Esophagus muscularis mucosa (tissue), 4 donors: Measurements from ENCODE around the gene HHIPL1. TPM values are rescaled to one million over a fixed set of nuclear protein-coding genes. Genes with fewer than 3 reads are reported as not detected.
A peak's percentile ranks its signal among the peaks of the same experiment; 100 is the strongest.

Experiments used
- DNase-seq: peaks from one replicate; pipeline ENCODE4 v3.0.0-alpha.2; 2017; ENCODE audit errors: extremely low spot score
- H3K27ac ChIP-seq, 4 donors: fragments of 200-600 bp; sonication (generic); replicated peaks in 1 of 4; 1 replicate in 3 of 4; 2 replicates in 1 of 4; pipeline ENCODE4 v1.5.1; 2016 to 2019; ENCODE audit warnings: mild to moderate bottlenecking in 1 of 4
- H3K27me3 ChIP-seq, 4 donors: fragments of 200-600 bp; sonication (generic); one replicate each; pipeline versions ENCODE4 v1.5.1 to v1.6.0; 2016 to 2019
- H3K36me3 ChIP-seq, 4 donors: fragments of 200-600 bp; sonication (generic); one replicate each; pipeline ENCODE4 v1.5.1; 2016 to 2019
- H3K4me1 ChIP-seq, 4 donors: fragments of 200-600 bp; sonication (generic); one replicate each; pipeline ENCODE4 v1.5.1; 2016 to 2019
- H3K4me3 ChIP-seq, 4 donors: fragments of 200-600 bp; sonication (generic); 1 replicate in 2 of 4; 2 replicates in 2 of 4; pipeline ENCODE4 v1.5.1; 2016 to 2019; ENCODE audit warnings: mild to moderate bottlenecking in 4 of 4, moderate library complexity in 1 of 4
- H3K9me3 ChIP-seq, 4 donors: fragments of 200-600 bp; sonication (generic); 1 replicate in 3 of 4; 2 replicates in 1 of 4; pipeline ENCODE4 v1.5.1; 2016 to 2019
- EP300 ChIP-seq: sonication (generic); formaldehyde crosslinking; IDR thresholded peaks from one replicate; pipeline ENCODE4 v1.6.1; 2017; ENCODE audit warnings: antibody characterized with exemption
- POLR2A ChIP-seq: fragments of 450-650 bp; IDR thresholded peaks from one replicate; pipeline ENCODE4 v1.6.1; 2017; ENCODE audit warnings: antibody characterized with exemption, moderate library complexity, mild to moderate bottlenecking, low read depth
- POLR2AphosphoS5 ChIP-seq, 2 donors: sonication (generic); formaldehyde crosslinking; IDR thresholded peaks; one replicate each; pipeline ENCODE4 v1.6.1; 2017; ENCODE audit warnings: antibody characterized with exemption in 2 of 2
- WGBS: methylation state at CpG from one replicate; pipeline ENCODE4 v1.1.5; 2018; 5-methylcytosine and 5-hydroxymethylcytosine counted together
- intact Hi-C: fragments of 100-400 bp; cut with DNase I; formaldehyde crosslinking; loops from one replicate; pipeline ENCODE4 v1.15.1; 2023
- total RNA-seq, 4 donors: library from RNA; depleted of rRNA; stranded (reverse); fragments of >200 nt; gene quantifications; one replicate each; pipeline versions ENCODE4 v1.1.0 to v1.2.1, GENCODE V29; 2016
- TF ChIP-seq, protein P1 (sequence below), 3 experiments: fragments of 200-600 bp in 2 of 3; fragments of 450-650 bp in 1 of 3; sonication (generic) in 2 of 3; IDR thresholded peaks; one replicate each; pipeline ENCODE4 v1.5.1; 2017 to 2019; ENCODE audit warnings: antibody characterized with exemption in 3 of 3, mild to moderate bottlenecking in 2 of 3, moderate library complexity in 1 of 3

HHIPL1 gene
- total RNA-seq, 4 donors from 2014 or later, result 4.2 to 9.1 (median 5.9) TPM

DNA sequence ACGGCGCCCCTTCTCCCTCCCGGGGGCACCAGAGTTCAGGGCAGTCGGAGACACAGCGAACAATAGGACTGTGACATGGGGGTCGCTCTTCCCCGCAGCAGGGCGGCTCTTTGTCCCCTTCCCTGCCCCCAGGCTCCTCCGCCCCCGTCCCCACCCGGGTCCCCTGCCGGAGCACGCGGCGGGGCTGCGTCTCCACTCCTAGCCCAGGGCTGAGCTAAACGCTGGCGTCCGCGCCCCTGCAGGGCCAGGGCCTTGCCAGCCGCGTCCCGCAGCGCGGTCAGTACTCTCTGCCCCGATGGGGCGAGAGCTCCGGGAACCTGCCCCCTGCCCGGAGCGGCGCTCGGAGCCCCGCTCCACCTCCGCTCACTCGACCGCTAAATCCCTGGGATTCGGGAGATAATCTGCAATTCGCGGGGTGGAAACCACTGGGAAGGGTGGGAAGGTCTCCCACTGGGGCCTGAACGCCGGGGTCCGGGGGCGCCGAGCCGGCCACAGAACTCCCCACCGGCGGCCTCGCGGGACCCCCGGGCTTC, 40.1 kb upstream of the HHIPL1 start:
- H3K36me3 ChIP-seq, result no peaks in the 10 kb centered on the region
- H3K9me3 ChIP-seq, result no peaks in the 10 kb centered on the region
- intact Hi-C loops, result loop anchor here (2.0 to 5.0 kb wide), 2 partner anchors 38 to 80 kb away; no protein-coding TSS in a partner anchor
- 0% methylated on average over 6 of the region's 50 CpGs for WGBS
- TF ChIP-seq POLR2AphosphoS5 (IDR thresholded peaks at IDR 0.05) (no peak), EP300 (no peak), POLR2A (no peak)
- TF ChIP-seq, protein P1, sequence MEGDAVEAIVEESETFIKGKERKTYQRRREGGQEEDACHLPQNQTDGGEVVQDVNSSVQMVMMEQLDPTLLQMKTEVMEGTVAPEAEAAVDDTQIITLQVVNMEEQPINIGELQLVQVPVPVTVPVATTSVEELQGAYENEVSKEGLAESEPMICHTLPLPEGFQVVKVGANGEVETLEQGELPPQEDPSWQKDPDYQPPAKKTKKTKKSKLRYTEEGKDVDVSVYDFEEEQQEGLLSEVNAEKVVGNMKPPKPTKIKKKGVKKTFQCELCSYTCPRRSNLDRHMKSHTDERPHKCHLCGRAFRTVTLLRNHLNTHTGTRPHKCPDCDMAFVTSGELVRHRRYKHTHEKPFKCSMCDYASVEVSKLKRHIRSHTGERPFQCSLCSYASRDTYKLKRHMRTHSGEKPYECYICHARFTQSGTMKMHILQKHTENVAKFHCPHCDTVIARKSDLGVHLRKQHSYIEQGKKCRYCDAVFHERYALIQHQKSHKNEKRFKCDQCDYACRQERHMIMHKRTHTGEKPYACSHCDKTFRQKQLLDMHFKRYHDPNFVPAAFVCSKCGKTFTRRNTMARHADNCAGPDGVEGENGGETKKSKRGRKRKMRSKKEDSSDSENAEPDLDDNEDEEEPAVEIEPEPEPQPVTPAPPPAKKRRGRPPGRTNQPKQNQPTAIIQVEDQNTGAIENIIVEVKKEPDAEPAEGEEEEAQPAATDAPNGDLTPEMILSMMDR (IDR thresholded peaks at IDR 0.05), result no peak
- no peaks in the 10 kb centered on the region for H3K27me3 ChIP-seq
- H3K4me3 ChIP-seq, result peak overlapping the region; percentile 70 to 85 (median 78)
- H3K4me1 ChIP-seq, result peaks cover 36 to 66% (median 51%) of the 10 kb centered on the region in 4 donors
- no peak for DNase-seq
- H3K27ac ChIP-seq, result peak overlapping the region; percentile 92 to 95 (median 93)

DNA sequence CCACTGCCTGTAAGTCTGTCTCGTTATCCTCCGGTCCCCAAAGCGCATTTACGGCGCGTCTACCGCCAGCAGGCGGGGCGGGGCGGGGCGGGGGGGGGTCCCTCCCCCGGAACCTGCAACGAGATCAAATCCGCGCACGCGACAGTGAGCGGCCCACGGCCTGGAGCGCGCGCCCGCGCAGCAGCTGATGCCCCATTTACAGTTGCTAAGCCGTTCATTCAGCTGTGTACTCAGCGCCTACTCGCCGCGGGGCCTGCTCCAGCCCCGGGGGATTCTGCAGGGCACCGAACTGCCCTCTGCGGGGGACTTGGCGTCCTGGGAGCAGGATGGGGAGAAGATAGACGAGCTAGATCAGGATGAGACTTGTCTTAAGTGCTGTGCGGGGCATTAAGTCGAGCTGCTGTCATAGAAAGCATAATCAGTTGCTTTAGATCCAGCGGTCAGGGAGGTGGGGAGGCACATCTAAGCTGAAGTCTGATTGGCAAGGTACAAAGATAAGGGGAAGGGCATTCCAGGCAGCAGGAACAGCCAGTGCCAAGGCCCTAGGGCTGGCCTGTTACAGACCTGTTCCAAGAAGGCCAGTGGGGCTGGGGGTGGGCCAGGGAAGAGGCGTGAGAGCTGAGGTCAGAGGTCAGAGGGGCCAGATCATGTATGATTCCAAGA, 39.5 kb upstream of the HHIPL1 start:
- H3K36me3 ChIP-seq, result no peaks in the 10 kb centered on the region
- H3K27ac ChIP-seq, result peak overlapping the region; percentile 92 to 95 (median 93)
- peak; percentile 93 for DNase-seq
- TF ChIP-seq POLR2AphosphoS5 (IDR thresholded peaks at IDR 0.05) (peak; percentile 56 to 63), POLR2A (no peak)
- TF ChIP-seq, protein P1 (IDR thresholded peaks at IDR 0.05), result no peak
- peak overlapping the region; percentile 70 to 85 (median 78) for H3K4me3 ChIP-seq
- peaks cover 30 to 60% (median 45%) of the 10 kb centered on the region in 4 donors for H3K4me1 ChIP-seq
- 13% methylated on average over 11 of the region's 38 CpGs for WGBS
- no peaks in the 10 kb centered on the region for H3K27me3 ChIP-seq
- intact Hi-C loops, result loop anchor here (2.0 kb wide), 1 partner anchor 81 kb away; no protein-coding TSS in a partner anchor
- no peaks in the 10 kb centered on the region for H3K9me3 ChIP-seq

DNA sequence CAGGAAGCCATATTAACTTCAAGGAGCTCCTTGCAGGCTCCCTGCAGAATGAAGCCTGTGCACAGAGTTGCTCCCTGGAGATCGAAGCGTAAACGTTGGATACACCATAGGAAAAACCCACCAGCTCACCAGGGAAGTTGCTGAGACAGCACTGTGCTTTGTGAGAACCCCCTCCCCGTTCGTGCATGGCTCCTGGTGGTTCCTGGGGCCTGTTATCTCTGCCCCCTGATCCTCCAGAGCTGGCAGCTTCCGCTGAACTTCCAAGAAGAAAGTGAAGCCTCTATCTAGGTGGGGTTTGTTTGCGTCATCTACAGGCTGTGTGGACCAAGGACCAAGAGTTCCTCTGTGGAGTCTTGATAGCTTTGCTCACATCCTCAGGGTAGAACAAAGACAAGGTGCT, 38.6 kb upstream of the HHIPL1 start:
- Histone ChIP-seq H3K36me3 (no peaks in the 10 kb centered on the region), H3K9me3 (no peaks in the 10 kb centered on the region), H3K4me1 (peaks cover 21 to 51% (median 36%) of the 10 kb centered on the region in 4 donors), H3K27ac (no peak overlapping the region), H3K27me3 (no peaks in the 10 kb centered on the region), H3K4me3 (no peak overlapping the region)
- intact Hi-C loops, result no loop called here
- 80% methylated on average over 4 of the region's 7 CpGs for WGBS
- DNase-seq, result no peak
- TF ChIP-seq EP300 (no peak), POLR2A (no peak), POLR2AphosphoS5 (IDR thresholded peaks at IDR 0.05) (no peak)
- TF ChIP-seq, protein P1 (IDR thresholded peaks at IDR 0.05), result no peak

DNA sequence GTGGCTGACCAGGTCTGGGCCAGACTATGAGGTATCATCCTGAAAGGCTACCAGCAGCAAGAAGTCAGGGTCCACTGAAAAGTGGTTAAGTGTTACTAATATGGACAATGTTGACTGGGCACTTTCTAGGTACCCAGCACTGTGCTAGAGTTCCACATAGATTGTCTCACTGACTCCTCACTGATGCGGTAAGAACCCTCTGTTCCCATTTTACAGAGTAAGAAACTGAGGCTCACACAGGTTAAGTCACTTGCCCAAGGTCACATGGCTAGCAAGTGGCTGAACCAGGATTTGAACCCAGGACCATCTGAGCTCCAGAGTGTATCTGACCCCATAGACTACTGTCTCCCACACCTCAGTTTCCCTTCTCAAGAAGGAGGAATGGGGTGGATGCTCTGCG, 36.3 kb upstream of the HHIPL1 start:
- H3K4me1 ChIP-seq, result peaks cover 8 to 29% (median 14%) of the 10 kb centered on the region in 4 donors
- intact Hi-C loops, result no loop called here
- H3K4me3 ChIP-seq, result no peak overlapping the region
- TF ChIP-seq POLR2AphosphoS5 (IDR thresholded peaks at IDR 0.05) (no peak), EP300 (no peak), POLR2A (no peak)
- TF ChIP-seq, protein P1 (IDR thresholded peaks at IDR 0.05), result no peak
- 83% methylated on average over 2 of the region's 2 CpGs for WGBS
- H3K27me3 ChIP-seq, result no peaks in the 10 kb centered on the region
- H3K27ac ChIP-seq, result no peak overlapping the region
- no peaks in the 10 kb centered on the region for H3K9me3 ChIP-seq
- H3K36me3 ChIP-seq, result no peaks in the 10 kb centered on the region
- DNase-seq, result no peak
